ENCODE results near the gene ELMO1. TPM values are rescaled to one million over a fixed set of nuclear protein-coding genes. Genes with fewer than 3 reads are reported as not detected.

Gene ELMO1
- total RNA-seq, 1 donor from 2014 or later = 0.69 TPM

DNA sequence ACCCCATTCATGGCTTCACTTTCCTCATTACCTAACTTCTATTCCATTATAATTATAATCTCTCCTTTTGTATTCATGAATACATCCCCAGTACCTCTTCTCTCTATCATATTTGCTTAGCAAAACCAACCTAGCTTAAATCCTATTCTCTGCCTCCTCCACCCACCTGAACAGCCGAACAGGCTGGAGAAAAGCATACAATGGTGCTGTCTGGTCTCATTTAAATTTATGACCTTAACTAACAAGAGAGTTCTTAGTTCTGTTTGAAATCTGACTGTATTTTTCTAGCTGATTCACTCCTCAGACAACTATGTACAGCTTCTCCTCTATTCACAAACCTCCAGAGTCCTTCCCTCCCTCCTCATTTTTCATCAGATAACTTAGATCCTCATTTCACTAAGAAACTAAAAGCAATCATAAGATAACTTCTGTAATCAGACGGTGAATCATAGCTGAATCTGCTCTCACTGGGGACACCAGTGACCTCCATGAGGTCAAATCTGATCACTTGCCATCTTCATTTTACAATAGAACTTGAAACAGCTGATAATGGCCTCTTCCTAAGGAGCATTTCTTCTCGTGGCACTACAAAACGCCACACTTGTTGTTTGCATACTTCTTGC is 490.4 kb downstream of the ELMO1 start:
- DNase-seq (ENCODE audit: low read depth) = no peak
- TF ChIP-seq, protein P1, sequence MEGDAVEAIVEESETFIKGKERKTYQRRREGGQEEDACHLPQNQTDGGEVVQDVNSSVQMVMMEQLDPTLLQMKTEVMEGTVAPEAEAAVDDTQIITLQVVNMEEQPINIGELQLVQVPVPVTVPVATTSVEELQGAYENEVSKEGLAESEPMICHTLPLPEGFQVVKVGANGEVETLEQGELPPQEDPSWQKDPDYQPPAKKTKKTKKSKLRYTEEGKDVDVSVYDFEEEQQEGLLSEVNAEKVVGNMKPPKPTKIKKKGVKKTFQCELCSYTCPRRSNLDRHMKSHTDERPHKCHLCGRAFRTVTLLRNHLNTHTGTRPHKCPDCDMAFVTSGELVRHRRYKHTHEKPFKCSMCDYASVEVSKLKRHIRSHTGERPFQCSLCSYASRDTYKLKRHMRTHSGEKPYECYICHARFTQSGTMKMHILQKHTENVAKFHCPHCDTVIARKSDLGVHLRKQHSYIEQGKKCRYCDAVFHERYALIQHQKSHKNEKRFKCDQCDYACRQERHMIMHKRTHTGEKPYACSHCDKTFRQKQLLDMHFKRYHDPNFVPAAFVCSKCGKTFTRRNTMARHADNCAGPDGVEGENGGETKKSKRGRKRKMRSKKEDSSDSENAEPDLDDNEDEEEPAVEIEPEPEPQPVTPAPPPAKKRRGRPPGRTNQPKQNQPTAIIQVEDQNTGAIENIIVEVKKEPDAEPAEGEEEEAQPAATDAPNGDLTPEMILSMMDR (conservative IDR thresholded peaks at IDR 0.05; ENCODE audit: low read depth, low read length) = no peak
- H3K4me3 ChIP-seq (ENCODE audit: low read depth, low read length) = no peak overlapping the region

DNA sequence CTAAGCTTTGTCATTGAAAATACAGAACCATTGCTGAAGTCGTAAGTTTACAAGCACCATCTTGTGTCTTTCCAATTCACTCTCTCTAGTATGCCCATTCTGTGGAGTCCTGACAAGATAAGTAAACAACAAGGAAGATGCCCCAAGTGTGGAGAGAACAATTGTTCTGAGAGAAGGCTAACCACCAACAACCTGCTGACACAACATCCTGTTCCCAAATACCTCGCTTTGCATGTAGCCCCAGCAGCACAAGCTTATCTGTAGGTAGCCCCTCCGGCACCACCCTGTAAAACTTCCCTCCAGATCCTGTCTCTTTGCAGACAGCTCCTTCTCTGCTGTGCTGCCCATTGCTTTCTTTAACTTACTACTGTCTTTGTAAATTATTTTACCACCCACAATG is 491.0 kb downstream of the ELMO1 start:
- TF ChIP-seq, protein P1 (conservative IDR thresholded peaks at IDR 0.05; ENCODE audit: low read depth, low read length) = no peak
- DNase-seq (ENCODE audit: low read depth) = no peak
- H3K4me3 ChIP-seq (ENCODE audit: low read depth, low read length) = no peak overlapping the region

DNA sequence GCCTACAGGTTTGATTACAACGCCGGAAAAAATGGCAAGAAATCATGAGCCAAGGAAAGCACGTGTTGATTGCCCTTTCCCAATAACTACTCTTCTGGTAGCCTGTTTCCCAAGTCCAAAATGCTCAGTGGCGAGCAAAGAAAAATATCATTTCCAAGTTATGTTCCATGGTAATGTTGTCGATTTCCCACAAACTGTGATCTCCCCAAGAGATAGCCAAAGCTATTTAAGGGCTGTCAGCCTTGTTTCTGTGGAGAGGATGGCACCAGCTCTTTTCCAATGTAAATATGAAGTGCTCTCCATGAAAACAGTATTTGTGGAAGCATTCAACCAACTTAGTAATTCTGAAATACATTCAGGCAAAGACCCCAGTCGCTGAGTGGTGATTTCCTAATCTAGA is 491.9 kb downstream of the ELMO1 start:
- no peak overlapping the region for H3K4me3 ChIP-seq (ENCODE audit: low read depth, low read length)
- DNase-seq (ENCODE audit: low read depth) = no peak
- TF ChIP-seq, protein P1 (conservative IDR thresholded peaks at IDR 0.05; ENCODE audit: low read depth, low read length) = no peak

DNA sequence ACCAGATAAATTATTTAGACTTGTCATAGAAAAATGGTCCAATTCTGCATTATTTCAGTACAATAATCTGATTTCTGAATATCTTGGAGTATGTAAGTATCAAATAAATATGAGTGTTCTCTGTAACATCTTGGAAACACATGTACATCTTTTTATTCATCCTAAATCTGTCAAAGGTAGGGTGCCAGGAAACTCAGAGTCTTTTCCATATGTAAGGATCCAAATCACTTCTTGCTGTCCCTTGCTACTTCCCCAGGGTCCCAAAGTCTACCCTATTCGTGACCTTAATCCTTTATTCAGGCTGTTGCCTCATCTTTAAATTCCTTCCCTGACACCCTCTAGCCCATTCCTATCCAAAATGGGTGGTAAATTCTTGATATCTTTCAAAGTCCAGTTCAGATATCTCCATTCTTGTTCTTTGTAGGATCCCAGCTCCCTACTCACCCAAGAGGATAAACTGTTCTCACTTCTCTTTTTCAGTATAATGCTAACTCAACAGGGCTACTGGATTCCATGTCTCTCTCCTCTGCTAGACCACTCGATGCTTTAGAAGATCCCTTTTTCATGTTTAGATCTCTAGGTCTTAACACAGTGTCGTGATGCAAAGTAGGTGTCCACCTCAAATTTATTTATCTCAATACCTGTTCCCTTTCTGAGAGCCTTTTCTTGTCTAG is 493.1 kb downstream of the ELMO1 start:
- DNase-seq (ENCODE audit: low read depth) = no peak
- TF ChIP-seq, protein P1 (conservative IDR thresholded peaks at IDR 0.05; ENCODE audit: low read depth, low read length) = no peak
- no peak overlapping the region for H3K4me3 ChIP-seq (ENCODE audit: low read depth, low read length)

DNA sequence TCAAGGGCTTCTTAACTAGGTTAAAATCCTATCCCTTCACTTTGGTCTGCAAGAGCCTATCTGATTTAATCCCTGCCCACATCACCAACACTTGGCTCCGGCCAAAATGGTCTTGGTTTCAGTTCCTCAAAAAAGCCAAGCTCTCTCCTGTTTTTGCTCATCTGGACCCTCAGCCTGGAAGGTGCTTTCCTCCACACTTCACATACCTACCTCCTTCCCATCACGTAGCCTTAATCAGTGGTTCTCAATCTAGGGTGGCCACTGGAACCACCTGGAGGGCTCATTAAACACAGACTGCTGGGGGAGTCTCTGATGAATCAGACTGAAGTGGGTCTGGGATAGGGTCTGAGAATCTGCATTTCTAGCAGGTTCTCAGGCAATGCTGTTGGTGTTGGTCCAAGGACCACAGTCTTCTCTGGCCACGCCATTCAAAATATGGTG is 497.4 kb downstream of the ELMO1 start:
- DNase-seq (ENCODE audit: low read depth) = no peak
- TF ChIP-seq, protein P1 (conservative IDR thresholded peaks at IDR 0.05; ENCODE audit: low read depth, low read length) = no peak
- no peak overlapping the region for H3K4me3 ChIP-seq (ENCODE audit: low read depth, low read length)

DNA sequence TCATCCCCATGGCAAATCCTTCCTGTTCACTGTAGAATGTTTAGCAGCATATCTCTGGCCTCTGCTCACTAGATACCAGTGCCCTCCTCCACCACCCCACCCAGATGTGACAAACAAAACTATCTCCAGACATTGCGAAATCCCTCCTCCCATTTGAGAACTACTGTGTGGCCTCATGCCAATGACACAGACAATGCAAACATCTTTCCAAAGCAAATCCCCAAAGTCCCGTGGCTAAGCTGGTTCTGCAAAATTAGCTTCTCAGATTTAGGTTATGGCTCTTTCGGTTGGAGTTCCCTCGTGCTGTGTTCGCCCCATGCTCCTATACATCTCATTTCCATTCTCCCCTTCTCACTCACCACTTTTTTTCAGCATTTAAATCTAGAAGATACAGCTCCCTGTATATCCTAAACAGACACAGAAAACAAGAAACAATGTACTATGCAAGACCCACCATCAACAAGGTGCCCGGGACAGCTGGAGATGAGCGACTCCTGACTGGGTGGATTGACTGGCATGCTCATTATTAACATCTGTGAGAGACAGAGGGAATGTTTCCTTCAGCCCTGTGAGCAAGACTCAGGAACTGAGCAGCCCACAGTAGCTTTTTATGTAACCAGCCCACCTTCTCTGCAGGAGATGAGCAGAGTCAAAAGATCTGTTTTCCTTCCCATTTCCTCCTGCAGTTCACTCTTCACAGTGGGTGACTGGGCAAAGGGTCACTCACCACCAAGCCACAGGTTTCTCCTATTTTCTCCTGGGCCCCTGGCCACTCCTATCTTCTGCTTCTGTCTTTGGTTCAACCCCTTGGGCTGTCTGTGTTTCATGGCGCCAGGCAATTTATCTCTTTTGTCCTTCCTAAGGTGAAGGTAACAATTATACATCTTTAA is 498.7 kb downstream of the ELMO1 start:
- TF ChIP-seq, protein P1 (conservative IDR thresholded peaks at IDR 0.05; ENCODE audit: low read depth, low read length) = no peak
- no peak for DNase-seq (ENCODE audit: low read depth)
- H3K4me3 ChIP-seq (ENCODE audit: low read depth, low read length) = no peak overlapping the region

Data from epithelial cell of proximal tubule (primary cell).